ENCODE results near the gene CHST10. TPM values are rescaled to one million over a fixed set of nuclear protein-coding genes. Genes with fewer than 3 reads are reported as not detected.

CHST10 gene
- total and polyA plus RNA-seq, 11 donors: 5.8 to 14.1 (median 8.8) TPM

DNA sequence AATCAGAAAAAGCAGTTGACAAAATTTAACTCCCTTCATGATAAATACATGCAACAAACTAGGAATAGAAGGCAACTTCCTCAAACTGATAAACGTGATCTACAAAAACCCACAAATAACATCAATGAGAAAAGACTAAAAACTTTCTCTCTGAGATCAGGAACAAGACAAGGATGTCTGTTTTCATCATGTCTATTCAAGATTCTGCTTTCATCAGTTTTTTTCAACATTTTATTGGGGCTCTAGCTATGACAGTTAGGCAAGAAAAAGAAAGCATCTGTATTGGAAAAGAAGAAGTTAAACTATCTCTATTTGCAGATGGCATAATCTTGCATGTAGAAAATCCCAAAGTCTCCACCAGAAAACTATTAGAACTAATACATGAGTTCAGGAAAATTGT lies 12.3 kb upstream of the CHST10 start:
- Histone ChIP-seq H3K4me1 (peaks cover 0 to 6% (median 0%) of the 10 kb centered on the region in 12 donors), H3K27ac (no peak overlapping the region), H3K9me3 (peaks cover 0 to 6% (median 0%) of the 10 kb centered on the region in 12 donors), H3K4me3 (no peak overlapping the region), H3K36me3 (no peaks in the 10 kb centered on the region), H3K27me3 (peaks cover 0 to 4% (median 0%) of the 10 kb centered on the region in 9 donors)
- intact Hi-C loops (cut with DNase I): loop anchor here in 3 of 10 donors (5.0 to 10.0 kb wide), 2 partner anchors 133 to 135 kb away; partner anchors contain the start of gene PDCL3 (in 3 of the 3)
- 55 to 73% (median 64%) methylated on average over 1 of the region's 1 CpG for WGBS, 4 donors
- no peak for TF ChIP-seq POLR2A (IDR thresholded peaks at IDR 0.05)
- DNase-seq (no peak), ATAC-seq (no peak)

DNA sequence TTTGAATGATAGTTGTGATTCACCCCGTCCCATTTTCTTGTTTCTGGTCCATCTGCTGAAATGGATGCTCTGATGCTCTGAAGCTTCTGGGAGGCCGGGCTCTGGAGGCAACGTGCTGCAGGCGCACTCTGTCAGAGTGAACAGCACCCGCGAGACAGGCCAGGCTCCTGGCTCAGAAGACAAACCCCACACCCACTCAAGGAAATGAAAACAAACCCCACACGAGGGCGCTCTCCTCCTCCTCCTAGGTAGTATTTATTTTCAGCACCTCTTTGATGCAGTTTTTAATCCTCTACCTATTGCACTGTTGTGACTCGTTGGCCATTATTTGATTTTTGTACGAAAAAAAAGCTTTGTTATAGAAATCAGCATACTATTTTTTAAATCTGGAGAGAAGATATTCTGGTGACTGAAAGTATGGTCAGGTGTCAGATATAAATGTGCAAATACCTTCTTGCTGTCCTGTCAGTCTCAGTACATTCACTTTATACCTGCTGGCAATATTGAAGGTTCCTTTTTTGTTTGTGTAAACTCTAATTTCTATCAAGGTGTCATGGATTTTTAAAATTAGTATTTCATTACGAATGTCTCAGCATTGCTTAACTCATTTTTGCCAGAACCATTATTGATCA lies 10.3 kb upstream of the CHST10 start:
- Histone ChIP-seq H3K4me3 (no peak overlapping the region), H3K36me3 (no peaks in the 10 kb centered on the region), H3K27ac (no peak overlapping the region), H3K9me3 (peaks cover 0 to 6% (median 0%) of the 10 kb centered on the region in 12 donors), H3K27me3 (no peaks in the 10 kb centered on the region), H3K4me1 (peaks cover 0 to 6% (median 0%) of the 10 kb centered on the region in 12 donors)
- 35 to 42% (median 37%) methylated on average over 11 of the region's 11 CpGs for WGBS, 4 donors
- DNase-seq (peak in 4 of 5 donors; percentile 40 to 72 (median 48)), ATAC-seq (peak in 3 of 4 donors; percentile 68 to 85 (median 84))
- TF ChIP-seq, protein P1, sequence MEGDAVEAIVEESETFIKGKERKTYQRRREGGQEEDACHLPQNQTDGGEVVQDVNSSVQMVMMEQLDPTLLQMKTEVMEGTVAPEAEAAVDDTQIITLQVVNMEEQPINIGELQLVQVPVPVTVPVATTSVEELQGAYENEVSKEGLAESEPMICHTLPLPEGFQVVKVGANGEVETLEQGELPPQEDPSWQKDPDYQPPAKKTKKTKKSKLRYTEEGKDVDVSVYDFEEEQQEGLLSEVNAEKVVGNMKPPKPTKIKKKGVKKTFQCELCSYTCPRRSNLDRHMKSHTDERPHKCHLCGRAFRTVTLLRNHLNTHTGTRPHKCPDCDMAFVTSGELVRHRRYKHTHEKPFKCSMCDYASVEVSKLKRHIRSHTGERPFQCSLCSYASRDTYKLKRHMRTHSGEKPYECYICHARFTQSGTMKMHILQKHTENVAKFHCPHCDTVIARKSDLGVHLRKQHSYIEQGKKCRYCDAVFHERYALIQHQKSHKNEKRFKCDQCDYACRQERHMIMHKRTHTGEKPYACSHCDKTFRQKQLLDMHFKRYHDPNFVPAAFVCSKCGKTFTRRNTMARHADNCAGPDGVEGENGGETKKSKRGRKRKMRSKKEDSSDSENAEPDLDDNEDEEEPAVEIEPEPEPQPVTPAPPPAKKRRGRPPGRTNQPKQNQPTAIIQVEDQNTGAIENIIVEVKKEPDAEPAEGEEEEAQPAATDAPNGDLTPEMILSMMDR (IDR thresholded peaks at IDR 0.05): peak; percentile 23 to 63 (median 48)
- TF ChIP-seq POLR2A (IDR thresholded peaks at IDR 0.05): no peak
- intact Hi-C loops (cut with DNase I): loop anchor here in 3 of 10 donors (5.0 to 10.0 kb wide), 2 partner anchors 135 to 137 kb away; partner anchors contain the start of gene PDCL3 (in 3 of the 3)

DNA sequence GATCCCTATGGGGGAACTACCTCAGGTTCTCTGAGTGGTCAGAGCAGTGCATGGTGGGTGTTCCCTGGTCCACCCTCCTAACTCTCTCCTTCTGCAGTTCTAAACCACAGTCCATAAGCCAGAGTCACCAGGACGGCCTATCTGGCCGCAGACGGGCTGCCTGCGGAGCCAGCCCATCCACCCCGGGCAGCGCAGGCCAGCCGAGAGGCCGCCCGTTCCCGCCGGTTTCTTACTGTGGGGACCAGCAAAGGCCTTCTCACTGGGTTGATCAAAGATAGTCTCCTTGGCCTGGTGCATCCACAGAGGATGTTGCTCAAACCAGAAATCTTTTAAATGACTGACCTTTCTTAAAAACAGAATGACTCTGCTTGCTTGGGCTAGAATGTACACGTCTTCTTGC lies 9.6 kb upstream of the CHST10 start:
- Histone ChIP-seq H3K9me3 (peaks cover 0 to 6% (median 0%) of the 10 kb centered on the region in 12 donors), H3K36me3 (no peaks in the 10 kb centered on the region), H3K27ac (no peak overlapping the region), H3K4me3 (no peak overlapping the region), H3K27me3 (no peaks in the 10 kb centered on the region), H3K4me1 (peaks cover 0 to 6% (median 0%) of the 10 kb centered on the region in 12 donors)
- no peak for DNase-seq
- WGBS, 4 donors: 88 to 91% (median 88%) methylated on average over 12 of the region's 12 CpGs
- no peak for TF ChIP-seq POLR2A (IDR thresholded peaks at IDR 0.05)
- TF ChIP-seq, protein P1 (IDR thresholded peaks at IDR 0.05): no peak
- ATAC-seq: no peak
- intact Hi-C loops (cut with DNase I): loop anchor here in 3 of 10 donors (5.0 to 10.0 kb wide), 2 partner anchors 135 to 138 kb away; partner anchors contain the start of gene PDCL3 (in 3 of the 3)

DNA sequence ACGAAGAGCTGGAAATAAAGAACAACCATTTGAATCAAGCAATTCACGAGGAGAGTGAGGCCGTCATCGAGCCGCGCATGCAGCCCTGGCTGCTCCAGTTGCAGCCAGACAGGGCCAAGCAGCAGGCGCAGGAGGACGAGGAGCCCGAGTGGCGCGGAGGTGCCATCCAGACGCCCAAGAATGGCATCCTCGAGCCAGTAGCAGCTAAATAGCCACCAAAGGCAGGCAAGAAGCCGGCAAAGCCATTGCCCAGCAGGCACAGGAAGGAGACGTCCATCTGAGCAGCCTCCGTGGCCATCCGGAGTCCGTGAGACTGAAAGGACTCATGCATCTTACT lies 8.9 kb upstream of the CHST10 start:
- Histone ChIP-seq H3K36me3 (no peaks in the 10 kb centered on the region), H3K27ac (no peak overlapping the region), H3K4me1 (peaks cover 0 to 6% (median 0%) of the 10 kb centered on the region in 12 donors), H3K27me3 (no peaks in the 10 kb centered on the region), H3K4me3 (no peak overlapping the region), H3K9me3 (peaks cover 0 to 6% (median 0%) of the 10 kb centered on the region in 12 donors)
- intact Hi-C loops (cut with DNase I): loop anchor here in 3 of 10 donors (5.0 to 10.0 kb wide), 2 partner anchors 136 to 138 kb away; partner anchors contain the start of gene PDCL3 (in 3 of the 3)
- ATAC-seq (no peak), DNase-seq (no peak)
- TF ChIP-seq POLR2A (IDR thresholded peaks at IDR 0.05): no peak
- TF ChIP-seq, protein P1 (IDR thresholded peaks at IDR 0.05): no peak
- WGBS, 4 donors: 83 to 89% (median 85%) methylated on average over 18 of the region's 18 CpGs

All from heart left ventricle (tissue), 16 donors.